ENCODE results near the gene MSX1.

DNA sequence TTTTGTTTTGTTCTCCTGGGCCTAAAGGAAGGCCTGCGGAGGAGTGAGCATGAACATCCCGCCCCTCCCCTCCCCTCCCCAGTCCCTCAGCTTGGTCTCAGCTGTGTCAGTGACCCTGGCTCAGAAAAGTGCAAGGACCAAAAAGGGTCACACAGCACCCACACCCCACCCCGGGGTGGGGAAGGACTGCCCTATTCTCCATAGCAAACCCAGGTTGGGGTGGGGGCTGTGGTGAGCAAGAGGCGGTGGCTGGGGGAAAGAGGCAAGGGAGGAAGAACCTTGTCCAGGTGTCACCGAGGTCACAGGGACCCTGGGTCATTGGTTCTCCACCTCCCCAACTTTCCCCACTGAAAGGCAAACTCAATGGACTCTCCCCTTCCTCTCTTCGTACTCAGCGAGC is 7.6 kb upstream of the MSX1 start:
- TF ChIP-seq POLR2A (IDR thresholded peaks at IDR 0.05; ENCODE audit: low read depth, low read length) (no peak), POLR2AphosphoS5 (IDR thresholded peaks at IDR 0.05; ENCODE audit: insufficient read depth, low read depth, low read length) (no peak), EZH2 (IDR thresholded peaks at IDR 0.05; ENCODE audit: borderline replicate concordance, low read depth, low read length, severe bottlenecking) (no peak), MAX (IDR thresholded peaks at IDR 0.05; ENCODE audit: insufficient read depth, insufficient read length) (no peak)
- TF ChIP-seq, protein P1, sequence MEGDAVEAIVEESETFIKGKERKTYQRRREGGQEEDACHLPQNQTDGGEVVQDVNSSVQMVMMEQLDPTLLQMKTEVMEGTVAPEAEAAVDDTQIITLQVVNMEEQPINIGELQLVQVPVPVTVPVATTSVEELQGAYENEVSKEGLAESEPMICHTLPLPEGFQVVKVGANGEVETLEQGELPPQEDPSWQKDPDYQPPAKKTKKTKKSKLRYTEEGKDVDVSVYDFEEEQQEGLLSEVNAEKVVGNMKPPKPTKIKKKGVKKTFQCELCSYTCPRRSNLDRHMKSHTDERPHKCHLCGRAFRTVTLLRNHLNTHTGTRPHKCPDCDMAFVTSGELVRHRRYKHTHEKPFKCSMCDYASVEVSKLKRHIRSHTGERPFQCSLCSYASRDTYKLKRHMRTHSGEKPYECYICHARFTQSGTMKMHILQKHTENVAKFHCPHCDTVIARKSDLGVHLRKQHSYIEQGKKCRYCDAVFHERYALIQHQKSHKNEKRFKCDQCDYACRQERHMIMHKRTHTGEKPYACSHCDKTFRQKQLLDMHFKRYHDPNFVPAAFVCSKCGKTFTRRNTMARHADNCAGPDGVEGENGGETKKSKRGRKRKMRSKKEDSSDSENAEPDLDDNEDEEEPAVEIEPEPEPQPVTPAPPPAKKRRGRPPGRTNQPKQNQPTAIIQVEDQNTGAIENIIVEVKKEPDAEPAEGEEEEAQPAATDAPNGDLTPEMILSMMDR (IDR thresholded peaks at IDR 0.05; ENCODE audit: extremely low read depth in 1 of 2, insufficient read depth in 1 of 2, low read depth in 1 of 2, low read length in 2 of 2), result no peak
